ENCODE measurements around the gene UBXN10. TPM values are rescaled to one million over a fixed set of nuclear protein-coding genes. Genes with fewer than 3 reads are reported as not detected.

UBXN10 gene
- 7.4 TPM for total RNA-seq

GRCh38 chr1:20185834-20186782, at the start of gene UBXN10, which contains the start of gene PLA2G2C:
TSS of gene UBXN10 (plus strand) at chr1:20186096. CDS start at chr1:20190562, 4,466 bp downstream.
TSS of gene PLA2G2C (minus strand) at chr1:20186518. CDS start at chr1:20177363, 9,155 bp downstream.

GRCh38 chr1:20138961-20139550, 46.8 kb upstream of the UBXN10 start, which contains the start of gene PLA2G2F:
TSS of gene PLA2G2F (plus strand) at chr1:20139323. CDS start at chr1:20139428, 105 bp downstream.

Other genes with a start within 250 kb of the UBXN10 start
- gene PLA2G2A, start 206.5 kb upstream of the UBXN10 start, total RNA-seq = not detected
- gene PLA2G5, start 115.9 kb upstream of the UBXN10 start, total RNA-seq = 1.8 TPM
- gene PLA2G2D, start 66.6 kb upstream of the UBXN10 start, total RNA-seq = not detected
- gene PLA2G2F, start 46.8 kb upstream of the UBXN10 start, total RNA-seq = not detected
- not detected for gene PLA2G2C, start 422 bp downstream of the UBXN10 start, total RNA-seq
- gene VWA5B1, start 104.8 kb downstream of the UBXN10 start, total RNA-seq = 4.8 TPM